H9 (cell line): Measurements from ENCODE around the gene TNFRSF6B. TPM values are rescaled to one million over a fixed set of nuclear protein-coding genes. Genes with fewer than 3 reads are reported as not detected.

Experiments
- DNase-seq: peaks from one replicate; pipeline ENCODE4 v3.0.0-alpha.2; 2017
- H2AFZ ChIP-seq: one replicate; pipeline ENCODE4 v1.6.1; 2013; ENCODE audit warnings: mild to moderate bottlenecking, low read length, control low read depth, moderate library complexity
- H2AK5ac ChIP-seq: 2 replicates; pipeline ENCODE4 v1.6.1; 2013; ENCODE audit warnings: low read length, control low read depth, mixed read lengths; ENCODE audit not compliant: insufficient read length
- H2BK120ac ChIP-seq: one replicate; pipeline ENCODE4 v1.6.1; 2013; ENCODE audit warnings: low read depth, mild to moderate bottlenecking, low read length, control low read depth, inconsistent platforms; ENCODE audit not compliant: poor library complexity, severe bottlenecking
- H2BK12ac ChIP-seq: 2 replicates; pipeline ENCODE4 v1.6.1; 2013; ENCODE audit warnings: low read length, control low read depth, mixed read lengths, low read depth; ENCODE audit not compliant: insufficient read length
- H2BK15ac ChIP-seq: 2 replicates; pipeline ENCODE4 v1.6.1; 2013; ENCODE audit warnings: low read depth, low read length, control low read depth
- H2BK20ac ChIP-seq: one replicate; pipeline ENCODE4 v1.6.1; 2013; ENCODE audit warnings: low read depth, mild to moderate bottlenecking, low read length, control low read depth, inconsistent platforms; ENCODE audit not compliant: poor library complexity, severe bottlenecking
- H2BK5ac ChIP-seq: 2 replicates; pipeline ENCODE4 v1.6.1; 2013; ENCODE audit warnings: low read length, control low read depth, mixed read lengths; ENCODE audit not compliant: insufficient read length
- H3K14ac ChIP-seq: 2 replicates; pipeline ENCODE4 v1.6.1; 2013; ENCODE audit warnings: low read length, control low read depth; ENCODE audit not compliant: insufficient read depth
- H3K18ac ChIP-seq: 2 replicates; pipeline ENCODE4 v1.6.1; 2013; ENCODE audit warnings: low read depth, mild to moderate bottlenecking, mixed read lengths, low read length, control low read depth; ENCODE audit not compliant: insufficient read length
- H3K23ac ChIP-seq: 2 replicates; pipeline ENCODE4 v1.6.1; 2013; ENCODE audit warnings: low read length, control low read depth, mixed read lengths, low read depth; ENCODE audit not compliant: insufficient read length
- H3K23me2 ChIP-seq: 2 replicates; pipeline ENCODE4 v1.6.1; 2013; ENCODE audit warnings: low read depth, mild to moderate bottlenecking, mixed read lengths, low read length, control low read depth; ENCODE audit not compliant: insufficient read length, poor library complexity, severe bottlenecking
- H3K27ac ChIP-seq: 2 replicates; pipeline ENCODE4 v1.5.1; 2013; ENCODE audit warnings: low read length, control low read depth, mixed read lengths, low read depth; ENCODE audit not compliant: insufficient read length
- H3K27me3 ChIP-seq: 2 replicates; pipeline ENCODE4 v1.6.1; 2013; ENCODE audit warnings: low read length, control low read depth, inconsistent platforms; ENCODE audit not compliant: insufficient read depth
- H3K4ac ChIP-seq: 2 replicates; pipeline ENCODE4 v1.6.1; 2013; ENCODE audit warnings: low read depth, mild to moderate bottlenecking, control low read depth, inconsistent platforms, low read length, moderate library complexity
- H3K4me1 ChIP-seq: 2 replicates; pipeline ENCODE4 v1.6.1; 2013; ENCODE audit warnings: low read length, control low read depth, inconsistent platforms; ENCODE audit not compliant: insufficient read depth
- H3K4me2 ChIP-seq: 2 replicates; pipeline ENCODE4 v1.6.1; 2013; ENCODE audit warnings: low read length, control low read depth, mixed read lengths; ENCODE audit not compliant: insufficient read length, insufficient read depth
- H3K56ac ChIP-seq: 2 replicates; pipeline ENCODE4 v1.6.1; 2013; ENCODE audit warnings: low read depth, mild to moderate bottlenecking, mixed read lengths, low read length, control low read depth; ENCODE audit not compliant: insufficient read length
- H3K79me1 ChIP-seq: 2 replicates; pipeline ENCODE4 v1.6.1; 2013; ENCODE audit warnings: low read depth, mild to moderate bottlenecking, moderate library complexity, low read length, control low read depth, inconsistent platforms; ENCODE audit not compliant: insufficient read depth, poor library complexity, severe bottlenecking
- H3K79me2 ChIP-seq: 2 replicates; pipeline ENCODE4 v1.6.1; 2013; ENCODE audit warnings: low read length, control low read depth, inconsistent platforms; ENCODE audit not compliant: insufficient read depth
- H3K9ac ChIP-seq: 2 replicates; pipeline ENCODE4 v1.6.1; 2013; ENCODE audit warnings: low read length, control low read depth, mixed read lengths; ENCODE audit not compliant: insufficient read length; ENCODE audit errors: extremely low read depth
- H3K9me3 ChIP-seq: one replicate; pipeline ENCODE4 v1.6.1; 2013; ENCODE audit warnings: low read depth, low read length, inconsistent platforms; ENCODE audit not compliant: control insufficient read depth
- H3T11ph ChIP-seq: one replicate; pipeline ENCODE4 v1.6.1; 2013; ENCODE audit warnings: mild to moderate bottlenecking, low read length, control low read depth, inconsistent platforms
- H4K20me1 ChIP-seq: one replicate; pipeline ENCODE4 v1.6.1; 2013; ENCODE audit not compliant: control insufficient read depth, insufficient read length, insufficient read depth
- H4K5ac ChIP-seq: 2 replicates; pipeline ENCODE4 v1.6.1; 2013; ENCODE audit warnings: low read depth, mild to moderate bottlenecking, mixed read lengths, low read length, control low read depth; ENCODE audit not compliant: insufficient read length
- H4K8ac ChIP-seq: replicated peaks from 2 replicates; pipeline ENCODE4 v1.6.1; 2013; ENCODE audit warnings: low read length, control low read depth, mixed read lengths, low read depth; ENCODE audit not compliant: insufficient read length
- H4K91ac ChIP-seq: 2 replicates; pipeline ENCODE4 v1.6.1; 2013; ENCODE audit warnings: low read depth, mild to moderate bottlenecking, moderate library complexity, mixed read lengths, low read length, control low read depth; ENCODE audit not compliant: insufficient read length
- H3K27ac Mint-ChIP-seq, 3 experiments: 2 replicates in 2 of 3; 3 replicates in 1 of 3; pipeline ENCODE4 v1.8.0; 2020 to 2021; ENCODE audit warnings: mixed read lengths in 3 of 3, mild to moderate bottlenecking in 1 of 3, moderate library complexity in 1 of 3
- H3K27me3 Mint-ChIP-seq: 2 replicates; pipeline ENCODE4 v1.8.0; 2021; ENCODE audit warnings: low read depth, mild to moderate bottlenecking, moderate library complexity, mixed read lengths
- H3K36me3 Mint-ChIP-seq, 3 experiments: 2 replicates in 2 of 3; 3 replicates in 1 of 3; pipeline ENCODE4 v1.8.0; 2020 to 2021; ENCODE audit warnings: low read depth in 3 of 3, mixed read lengths in 3 of 3; ENCODE audit not compliant: insufficient read depth in 1 of 3
- H3K4me1 Mint-ChIP-seq, 2 experiments: 2 replicates each; pipeline ENCODE4 v1.8.0; 2020; ENCODE audit warnings: mixed read lengths in 2 of 2
- H3K4me3 Mint-ChIP-seq, 2 experiments: 2 replicates in 1 of 2; 3 replicates in 1 of 2; pipeline ENCODE4 v1.8.0; 2020 to 2021; ENCODE audit warnings: mild to moderate bottlenecking in 2 of 2, mixed read lengths in 2 of 2, moderate library complexity in 1 of 2
- H3K9me3 Mint-ChIP-seq, 2 experiments: 2 replicates in 1 of 2; 3 replicates in 1 of 2; pipeline ENCODE4 v1.8.0; 2020; ENCODE audit warnings: mild to moderate bottlenecking in 2 of 2, mixed read lengths in 2 of 2, moderate library complexity in 1 of 2
- CTCF ChIP-seq: fragments of 200-600 bp; sonication (generic); conservative IDR thresholded peaks from 3 replicates; pipeline ENCODE4 v1.8.0; 2021; ENCODE audit warnings: antibody characterized with exemption, mild to moderate bottlenecking
- WGBS: extraction: QIAGEN DNeasy Blood & Tissue Kit; methylation state at CpG from one replicate; pipeline ENCODE4 v1.1.7; 2013; ENCODE audit warnings: missing lambda C conversion rate, low lambda C conversion rate, mixed read lengths; ENCODE audit not compliant: insufficient read length; ENCODE audit errors: extremely low coverage; 5-methylcytosine and 5-hydroxymethylcytosine counted together
- total RNA-seq: library from RNA; stranded (reverse); gene quantifications from 2 replicates; pipeline ENCODE4 v1.2.1, GENCODE V29; 2021

TNFRSF6B gene
- total RNA-seq, 1 experiment from 2014 or later = not detected

GRCh38 chr20:63714858-63715257 lies 18.4 kb downstream of the TNFRSF6B start:
- Histone ChIP-seq H3K79me2 (peaks cover 4% of the 10 kb centered on the region; the same call in 1 of the 2 replicates), H3K56ac (no peak overlapping the region), H3K4me2 (no peak overlapping the region), H2BK15ac (no peak overlapping the region), H3K79me1 (peaks cover 7% of the 10 kb centered on the region), H2BK12ac (no peak overlapping the region), H3T11ph (no peak overlapping the region), H3K18ac (no peak overlapping the region), H3K23ac (no peak overlapping the region), H2AK5ac (no peak overlapping the region), H2BK20ac (no peak overlapping the region), H4K91ac (no peak overlapping the region), H3K9me3 (no peaks in the 10 kb centered on the region), H2AFZ (no peak overlapping the region), H3K9ac (no peak overlapping the region), H2BK120ac (no peak overlapping the region), H3K4ac (no peak overlapping the region), H3K27ac (no peak overlapping the region), H3K14ac (no peak overlapping the region), H3K4me1 (no peaks in the 10 kb centered on the region), H3K23me2 (no peaks in the 10 kb centered on the region), H4K20me1 (no peaks in the 10 kb centered on the region), H2BK5ac (no peak overlapping the region), H3K27me3 (no peaks in the 10 kb centered on the region), H4K8ac (no peak overlapping the region), H4K5ac (no peak overlapping the region)
- no CpG with 5 or more reads among the region's 5 CpGs for WGBS
- no peak for DNase-seq
- Mint-ChIP-seq H3K9me3 (peaks cover 0 to 5% of the 10 kb centered on the region in 2 experiments; a peak in 4 of 5 replicates), H3K4me1 (no peaks in the 10 kb centered on the region), H3K4me3 (no peak overlapping the region), H3K36me3 (peaks cover 51 to 67% (median 63%) of the 10 kb centered on the region in 3 experiments), H3K27me3 (no peaks in the 10 kb centered on the region), H3K27ac (no peak overlapping the region)
- no peak for TF ChIP-seq CTCF
